Measurements from ENCODE around the gene CFAP77.

The CFAP77 gene

GRCh38 chr9:132383462-132383883 is 26.5 kb upstream of the CFAP77 start:
- CTCF ChIA-PET: interaction anchor here (0.5 to 0.6 kb wide), 2 partner anchors 18 to 30 kb away, joined by 3 read pairs; no protein-coding TSS in a partner anchor

More at GRCh38 chr9:132383462-132383883, 26.5 kb upstream of the CFAP77 start:
- POLR2A ChIA-PET: interaction anchor here (1.1 kb wide), 1 partner anchor 28 kb away, joined by 7 read pairs; the partner anchor contains the start of gene SETX
- Histone ChIP-seq H3K9me3 (ENCODE audit: control insufficient read depth, insufficient read depth, low read depth, low read length) (no peaks in the 10 kb centered on the region), H3K36me3 (ENCODE audit: control insufficient read depth in 2 of 2, insufficient read depth in 1 of 2, low read length in 2 of 2) (peaks cover 33 to 85% of the 10 kb centered on the region in 2 experiments), H3K4me1 (ENCODE audit: control insufficient read depth, insufficient read depth, low read length) (no peaks in the 10 kb centered on the region), H3K4me3 (ENCODE audit: low read depth, low read length) (no peak overlapping the region), H3K27ac (ENCODE audit: extremely low read depth, low read depth, low read length) (no peak overlapping the region)
- TF ChIP-seq, protein P1, sequence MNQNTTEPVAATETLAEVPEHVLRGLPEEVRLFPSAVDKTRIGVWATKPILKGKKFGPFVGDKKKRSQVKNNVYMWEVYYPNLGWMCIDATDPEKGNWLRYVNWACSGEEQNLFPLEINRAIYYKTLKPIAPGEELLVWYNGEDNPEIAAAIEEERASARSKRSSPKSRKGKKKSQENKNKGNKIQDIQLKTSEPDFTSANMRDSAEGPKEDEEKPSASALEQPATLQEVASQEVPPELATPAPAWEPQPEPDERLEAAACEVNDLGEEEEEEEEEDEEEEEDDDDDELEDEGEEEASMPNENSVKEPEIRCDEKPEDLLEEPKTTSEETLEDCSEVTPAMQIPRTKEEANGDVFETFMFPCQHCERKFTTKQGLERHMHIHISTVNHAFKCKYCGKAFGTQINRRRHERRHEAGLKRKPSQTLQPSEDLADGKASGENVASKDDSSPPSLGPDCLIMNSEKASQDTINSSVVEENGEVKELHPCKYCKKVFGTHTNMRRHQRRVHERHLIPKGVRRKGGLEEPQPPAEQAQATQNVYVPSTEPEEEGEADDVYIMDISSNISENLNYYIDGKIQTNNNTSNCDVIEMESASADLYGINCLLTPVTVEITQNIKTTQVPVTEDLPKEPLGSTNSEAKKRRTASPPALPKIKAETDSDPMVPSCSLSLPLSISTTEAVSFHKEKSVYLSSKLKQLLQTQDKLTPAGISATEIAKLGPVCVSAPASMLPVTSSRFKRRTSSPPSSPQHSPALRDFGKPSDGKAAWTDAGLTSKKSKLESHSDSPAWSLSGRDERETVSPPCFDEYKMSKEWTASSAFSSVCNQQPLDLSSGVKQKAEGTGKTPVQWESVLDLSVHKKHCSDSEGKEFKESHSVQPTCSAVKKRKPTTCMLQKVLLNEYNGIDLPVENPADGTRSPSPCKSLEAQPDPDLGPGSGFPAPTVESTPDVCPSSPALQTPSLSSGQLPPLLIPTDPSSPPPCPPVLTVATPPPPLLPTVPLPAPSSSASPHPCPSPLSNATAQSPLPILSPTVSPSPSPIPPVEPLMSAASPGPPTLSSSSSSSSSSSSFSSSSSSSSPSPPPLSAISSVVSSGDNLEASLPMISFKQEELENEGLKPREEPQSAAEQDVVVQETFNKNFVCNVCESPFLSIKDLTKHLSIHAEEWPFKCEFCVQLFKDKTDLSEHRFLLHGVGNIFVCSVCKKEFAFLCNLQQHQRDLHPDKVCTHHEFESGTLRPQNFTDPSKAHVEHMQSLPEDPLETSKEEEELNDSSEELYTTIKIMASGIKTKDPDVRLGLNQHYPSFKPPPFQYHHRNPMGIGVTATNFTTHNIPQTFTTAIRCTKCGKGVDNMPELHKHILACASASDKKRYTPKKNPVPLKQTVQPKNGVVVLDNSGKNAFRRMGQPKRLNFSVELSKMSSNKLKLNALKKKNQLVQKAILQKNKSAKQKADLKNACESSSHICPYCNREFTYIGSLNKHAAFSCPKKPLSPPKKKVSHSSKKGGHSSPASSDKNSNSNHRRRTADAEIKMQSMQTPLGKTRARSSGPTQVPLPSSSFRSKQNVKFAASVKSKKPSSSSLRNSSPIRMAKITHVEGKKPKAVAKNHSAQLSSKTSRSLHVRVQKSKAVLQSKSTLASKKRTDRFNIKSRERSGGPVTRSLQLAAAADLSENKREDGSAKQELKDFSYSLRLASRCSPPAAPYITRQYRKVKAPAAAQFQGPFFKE (tag by site-specific recombination; IDR thresholded peaks at IDR 0.05; ENCODE audit: borderline replicate concordance): no peak
- no peak for TF ChIP-seq TCF7L2 (IDR thresholded peaks at IDR 0.05; ENCODE audit: borderline replicate concordance, low read depth, low read length)
- TF ChIP-seq KLF7 (tag by site-specific recombination; IDR thresholded peaks at IDR 0.05; ENCODE audit: borderline replicate concordance): no peak
- TF ChIP-seq ZNF571 (tag by site-specific recombination; IDR thresholded peaks at IDR 0.05): no peak
- TF ChIP-seq ZBTB8A (tag by site-specific recombination; IDR thresholded peaks at IDR 0.05): no peak
- TF ChIP-seq ZNF146 (tag by site-specific recombination; IDR thresholded peaks at IDR 0.05): no peak
- TF ChIP-seq, protein P2, sequence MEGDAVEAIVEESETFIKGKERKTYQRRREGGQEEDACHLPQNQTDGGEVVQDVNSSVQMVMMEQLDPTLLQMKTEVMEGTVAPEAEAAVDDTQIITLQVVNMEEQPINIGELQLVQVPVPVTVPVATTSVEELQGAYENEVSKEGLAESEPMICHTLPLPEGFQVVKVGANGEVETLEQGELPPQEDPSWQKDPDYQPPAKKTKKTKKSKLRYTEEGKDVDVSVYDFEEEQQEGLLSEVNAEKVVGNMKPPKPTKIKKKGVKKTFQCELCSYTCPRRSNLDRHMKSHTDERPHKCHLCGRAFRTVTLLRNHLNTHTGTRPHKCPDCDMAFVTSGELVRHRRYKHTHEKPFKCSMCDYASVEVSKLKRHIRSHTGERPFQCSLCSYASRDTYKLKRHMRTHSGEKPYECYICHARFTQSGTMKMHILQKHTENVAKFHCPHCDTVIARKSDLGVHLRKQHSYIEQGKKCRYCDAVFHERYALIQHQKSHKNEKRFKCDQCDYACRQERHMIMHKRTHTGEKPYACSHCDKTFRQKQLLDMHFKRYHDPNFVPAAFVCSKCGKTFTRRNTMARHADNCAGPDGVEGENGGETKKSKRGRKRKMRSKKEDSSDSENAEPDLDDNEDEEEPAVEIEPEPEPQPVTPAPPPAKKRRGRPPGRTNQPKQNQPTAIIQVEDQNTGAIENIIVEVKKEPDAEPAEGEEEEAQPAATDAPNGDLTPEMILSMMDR (tag by site-specific recombination; IDR thresholded peaks at IDR 0.05): no peak
- TF ChIP-seq ZNF19 (tag by site-specific recombination; IDR thresholded peaks at IDR 0.05; ENCODE audit: low read depth): no peak
- no peak for TF ChIP-seq ZNF707 (tag by site-specific recombination; IDR thresholded peaks at IDR 0.05)
- TF ChIP-seq ZNF366 (tag by site-specific recombination; conservative IDR thresholded peaks at IDR 0.05): no peak
- TF ChIP-seq ATF2 (tag by site-specific recombination; IDR thresholded peaks at IDR 0.05; ENCODE audit: low read depth): no peak
- TF ChIP-seq ZNF548 (tag by site-specific recombination; IDR thresholded peaks at IDR 0.05): no peak
- TF ChIP-seq KLF10 (tag by site-specific recombination; IDR thresholded peaks at IDR 0.05): no peak
- no peak for TF ChIP-seq YY2 (tag by site-specific recombination; IDR thresholded peaks at IDR 0.05)
- TF ChIP-seq ZNF354C (tag by site-specific recombination; IDR thresholded peaks at IDR 0.05; ENCODE audit: borderline replicate concordance, low read depth): no peak
- no peak for TF ChIP-seq OVOL3 (tag by site-specific recombination; IDR thresholded peaks at IDR 0.05)
- TF ChIP-seq, protein P3, sequence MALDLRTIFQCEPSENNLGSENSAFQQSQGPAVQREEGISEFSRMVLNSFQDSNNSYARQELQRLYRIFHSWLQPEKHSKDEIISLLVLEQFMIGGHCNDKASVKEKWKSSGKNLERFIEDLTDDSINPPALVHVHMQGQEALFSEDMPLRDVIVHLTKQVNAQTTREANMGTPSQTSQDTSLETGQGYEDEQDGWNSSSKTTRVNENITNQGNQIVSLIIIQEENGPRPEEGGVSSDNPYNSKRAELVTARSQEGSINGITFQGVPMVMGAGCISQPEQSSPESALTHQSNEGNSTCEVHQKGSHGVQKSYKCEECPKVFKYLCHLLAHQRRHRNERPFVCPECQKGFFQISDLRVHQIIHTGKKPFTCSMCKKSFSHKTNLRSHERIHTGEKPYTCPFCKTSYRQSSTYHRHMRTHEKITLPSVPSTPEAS (tag by site-specific recombination; IDR thresholded peaks at IDR 0.05): no peak
- no peak for TF ChIP-seq ZNF398 (tag by site-specific recombination; IDR thresholded peaks at IDR 0.05)
